ENCODE data around the gene PPP1CA. TPM values are rescaled to one million over a fixed set of nuclear protein-coding genes. Genes with fewer than 3 reads are reported as not detected.
"Not testable (repeated sequence)": the region's sequence is repeated elsewhere in the genome, so short reads cannot be mapped to it uniquely, and the experiment has no call there.

Gene PPP1CA
- total and polyA plus RNA-seq, 8 donors = 49.0 to 72.8 (median 62.9) TPM

- Histone ChIP-seq H3K9me3 (no peaks in the 10 kb centered on the region), H3K36me3 (no peaks in the 10 kb centered on the region), H3K27me3 (no peaks in the 10 kb centered on the region), H3K4me3 (peak overlapping the region in 1 of 4 donors; percentile 30), H3K4me1 (peaks cover 4 to 14% (median 7%) of the 10 kb centered on the region in 3 donors), H3K27ac (no peak overlapping the region)
- no peak for TF ChIP-seq CTCF (IDR thresholded peaks at IDR 0.05)
- intact Hi-C loops (cut with DNase I) = no loop called here
- DNase-seq (no peak), ATAC-seq (no peak), FAIRE-seq (no peak)
- WGBS, 2 donors = 60 to 74% methylated on average over 13 of the region's 13 CpGs
Measured at GRCh38 chr11:67404515-67405195, 3.0 kb upstream of the PPP1CA start.

GRCh38 chr11:67403085-67403484 lies 1.4 kb upstream of the PPP1CA start:
- H3K4me3 ChIP-seq; FAIRE-seq; intact Hi-C loops (cut with DNase I); ATAC-seq; H3K9me3 ChIP-seq; H3K27ac ChIP-seq; H3K27me3 ChIP-seq; DNase-seq: not testable (repeated sequence)
- peaks cover 2 to 14% (median 2%) of the 10 kb centered on the region in 3 donors for H3K36me3 ChIP-seq
- peaks cover 4 to 14% (median 7%) of the 10 kb centered on the region in 3 donors for H3K4me1 ChIP-seq
- 95 to 96% methylated on average over 9 of the region's 9 CpGs for WGBS, 2 donors

DNA sequence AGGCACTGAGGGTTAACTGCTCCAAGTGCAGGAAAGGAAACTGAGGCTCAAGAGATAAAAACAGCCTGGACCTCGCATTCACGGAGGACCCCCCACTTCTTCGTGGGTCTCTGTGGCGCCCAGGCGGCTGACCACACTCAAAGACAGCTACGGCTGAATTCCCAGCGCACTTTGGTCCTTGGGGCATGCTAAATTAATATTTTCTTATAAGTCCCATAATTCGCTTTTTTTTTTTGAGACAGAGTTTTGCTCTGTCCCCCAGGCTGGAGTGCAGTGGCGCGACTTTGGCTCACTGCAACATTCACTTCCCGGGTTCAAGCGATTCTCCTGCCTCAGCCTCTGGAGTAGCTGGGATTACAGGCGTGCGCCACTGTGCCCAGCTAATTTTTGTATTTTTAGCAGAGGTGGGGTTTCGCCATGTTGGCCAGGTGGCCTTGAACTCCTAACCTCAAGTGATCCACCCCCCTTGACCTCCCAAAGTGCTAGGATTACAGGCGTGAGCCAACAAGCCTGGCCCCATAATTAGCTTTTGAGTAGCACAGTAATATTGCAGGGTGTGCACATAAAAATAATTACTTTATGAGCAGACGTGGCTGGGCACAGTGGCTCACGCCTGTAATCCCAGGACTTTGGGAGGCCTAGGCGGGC lies 658 bp upstream of the PPP1CA start:
- intact Hi-C loops (cut with DNase I); H3K27me3 ChIP-seq; H3K9me3 ChIP-seq; FAIRE-seq; ATAC-seq: not testable (repeated sequence)
- Histone ChIP-seq H3K36me3 (peaks cover 3 to 21% (median 4%) of the 10 kb centered on the region in 3 donors), H3K4me1 (peaks cover 4 to 14% (median 7%) of the 10 kb centered on the region in 3 donors), H3K27ac (peak overlapping the region; percentile 6 to 88 (median 68)), H3K4me3 (peak overlapping the region in 2 of 4 donors; percentile 21 to 97)
- peak in 1 of 6 donors; percentile 46 for DNase-seq
- 53 to 54% methylated on average over 19 of the region's 19 CpGs for WGBS, 2 donors

DNA sequence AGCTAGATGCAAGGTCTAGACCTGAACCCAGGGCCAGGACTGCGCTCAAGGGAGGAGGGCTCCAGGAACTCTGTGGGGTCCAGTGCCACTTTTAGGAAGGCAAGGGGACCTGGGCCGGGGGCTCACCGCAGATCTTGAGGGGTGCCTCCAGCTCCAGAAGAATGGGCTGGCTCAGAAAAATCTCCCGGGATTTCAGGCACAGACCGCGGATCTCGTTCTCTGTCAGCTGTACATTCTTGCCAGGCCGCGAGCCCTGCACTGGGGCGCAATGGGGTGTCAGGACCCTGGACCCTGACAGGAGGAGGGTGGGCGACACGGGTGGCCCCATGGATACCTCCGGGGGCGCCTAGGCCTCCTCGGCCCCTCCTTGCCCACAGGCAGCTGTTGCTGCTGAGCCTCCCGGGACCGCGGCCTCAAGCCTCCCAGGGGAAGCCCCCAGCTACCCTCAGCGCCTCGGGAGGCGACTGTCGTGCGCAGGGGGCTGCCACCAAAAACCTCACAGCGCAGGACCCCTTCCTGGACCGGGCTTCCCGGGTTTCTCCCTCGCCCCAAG lies 640 bp downstream of the PPP1CA start:
- WGBS, 2 donors = 2 to 4% methylated on average over 18 to 27 of the region's 27 CpGs
- FAIRE-seq = no peak
- intact Hi-C loops (cut with DNase I) = no loop called here

GRCh38 chr11:67400251-67400941 lies 1.3 kb downstream of the PPP1CA start:
- Histone ChIP-seq H3K27ac (peak overlapping the region in 1 of 4 donors; percentile 17), H3K9me3 (no peaks in the 10 kb centered on the region), H3K36me3 (peaks cover 3 to 23% (median 4%) of the 10 kb centered on the region in 3 donors), H3K27me3 (no peaks in the 10 kb centered on the region), H3K4me1 (peaks cover 4 to 14% (median 7%) of the 10 kb centered on the region in 3 donors), H3K4me3 (peak overlapping the region; percentile 83 to 98 (median 96))
- no peak for FAIRE-seq
- no peak for DNase-seq
- ATAC-seq = no peak
- intact Hi-C loops (cut with DNase I) = no loop called here
- WGBS, 2 donors = 22 to 27% methylated on average over 23 of the region's 23 CpGs
- no peak for TF ChIP-seq CTCF (IDR thresholded peaks at IDR 0.05)

More for the DNA sequence above, 640 bp downstream of the PPP1CA start:
- peak in 2 of 4 donors; percentile 1 to 4 for ATAC-seq
- H3K9me3 ChIP-seq = no peaks in the 10 kb centered on the region
- H3K27me3 ChIP-seq = no peaks in the 10 kb centered on the region
- H3K27ac ChIP-seq = peak overlapping the region; percentile 56 to 89 (median 80)
- peak overlapping the region; percentile 83 to 98 (median 96) for H3K4me3 ChIP-seq
- H3K36me3 ChIP-seq = peaks cover 3 to 23% (median 4%) of the 10 kb centered on the region in 3 donors
- no peak for TF ChIP-seq CTCF (IDR thresholded peaks at IDR 0.05)
- peaks cover 4 to 14% (median 7%) of the 10 kb centered on the region in 3 donors for H3K4me1 ChIP-seq
- peak in 1 of 6 donors; percentile 86 for DNase-seq

Measured in pancreas (tissue), 10 donors.